Loucy (cell line): ENCODE data around the gene DGKQ.

Experiments
- H2AFZ ChIP-seq: fragments of 200-600 bp; sonication (generic); 2 replicates; pipeline ENCODE4 v1.6.0; 2016; ENCODE audit warnings: antibody characterized with exemption, mild to moderate bottlenecking, low read length, moderate library complexity
- H3F3A ChIP-seq: fragments of 200-600 bp; 2 replicates; pipeline ENCODE4 v1.6.0; 2016; ENCODE audit warnings: antibody characterized with exemption, low read depth, mild to moderate bottlenecking
- H3K27me3 ChIP-seq: fragments of 200-600 bp; sonication (generic); 2 replicates; pipeline ENCODE4 v1.6.1; 2014; ENCODE audit warnings: low read length, mild to moderate bottlenecking; ENCODE audit not compliant: insufficient read depth, poor library complexity, severe bottlenecking
- H3K36me3 ChIP-seq: fragments of 200-600 bp; sonication (generic); 2 replicates; pipeline ENCODE4 v1.6.1; 2016; ENCODE audit warnings: low read length; ENCODE audit not compliant: insufficient read depth
- H3K4me1 ChIP-seq: fragments of 200-600 bp; sonication (generic); 2 replicates; pipeline ENCODE4 v1.5.1; 2014; ENCODE audit warnings: low read length, mild to moderate bottlenecking; ENCODE audit not compliant: insufficient read depth, poor library complexity, severe bottlenecking
- H3K4me2 ChIP-seq: fragments of 200-600 bp; sonication (generic); 2 replicates; pipeline ENCODE4 v1.6.0; 2014; ENCODE audit warnings: antibody characterized with exemption, low read length, low read depth, mild to moderate bottlenecking; ENCODE audit not compliant: poor library complexity, severe bottlenecking
- H3K4me3 ChIP-seq: fragments of 200-600 bp; sonication (generic); 2 replicates; pipeline ENCODE4 v1.5.1; 2014; ENCODE audit warnings: low read length, mild to moderate bottlenecking, mixed read lengths; ENCODE audit not compliant: poor library complexity, severe bottlenecking
- H3K79me2 ChIP-seq: fragments of 200-600 bp; sonication (generic); 2 replicates; pipeline ENCODE4 v1.6.1; 2014; ENCODE audit warnings: low read length; ENCODE audit not compliant: insufficient read depth
- H3K9ac ChIP-seq: fragments of 200-600 bp; sonication (generic); 2 replicates; pipeline ENCODE4 v1.6.0; 2014; ENCODE audit warnings: mild to moderate bottlenecking, low read depth, low read length, moderate library complexity; ENCODE audit not compliant: poor library complexity, severe bottlenecking
- H3K9me2 ChIP-seq: fragments of 200-600 bp; sonication (generic); replicated peaks from 2 replicates; pipeline ENCODE4 v1.6.1; 2016; ENCODE audit warnings: low read depth, low read length, mixed read lengths
- H3K9me3 ChIP-seq: fragments of 200-600 bp; sonication (generic); 2 replicates; pipeline ENCODE4 v1.6.1; 2014; ENCODE audit warnings: mild to moderate bottlenecking, antibody characterized with exemption, low read length, low read depth; ENCODE audit not compliant: insufficient read depth
- H4K20me1 ChIP-seq: fragments of 200-600 bp; sonication (generic); 2 replicates; pipeline ENCODE4 v1.6.0; 2014; ENCODE audit warnings: antibody characterized with exemption, low read length, mild to moderate bottlenecking; ENCODE audit not compliant: insufficient read depth, poor library complexity, severe bottlenecking
- EZH2phosphoT487 ChIP-seq: fragments of 200-600 bp; IDR thresholded peaks from 2 replicates; pipeline ENCODE4 v1.6.1; 2018; ENCODE audit warnings: antibody characterized with exemption, mild to moderate bottlenecking, moderate library complexity, borderline replicate concordance
- TF ChIP-seq, protein P1 (sequence below): fragments of 200-600 bp; sonication (generic); conservative IDR thresholded peaks from 2 replicates; pipeline ENCODE4 v1.5.1; 2014; ENCODE audit warnings: mild to moderate bottlenecking, antibody characterized with exemption, low read length

Gene DGKQ

DNA sequence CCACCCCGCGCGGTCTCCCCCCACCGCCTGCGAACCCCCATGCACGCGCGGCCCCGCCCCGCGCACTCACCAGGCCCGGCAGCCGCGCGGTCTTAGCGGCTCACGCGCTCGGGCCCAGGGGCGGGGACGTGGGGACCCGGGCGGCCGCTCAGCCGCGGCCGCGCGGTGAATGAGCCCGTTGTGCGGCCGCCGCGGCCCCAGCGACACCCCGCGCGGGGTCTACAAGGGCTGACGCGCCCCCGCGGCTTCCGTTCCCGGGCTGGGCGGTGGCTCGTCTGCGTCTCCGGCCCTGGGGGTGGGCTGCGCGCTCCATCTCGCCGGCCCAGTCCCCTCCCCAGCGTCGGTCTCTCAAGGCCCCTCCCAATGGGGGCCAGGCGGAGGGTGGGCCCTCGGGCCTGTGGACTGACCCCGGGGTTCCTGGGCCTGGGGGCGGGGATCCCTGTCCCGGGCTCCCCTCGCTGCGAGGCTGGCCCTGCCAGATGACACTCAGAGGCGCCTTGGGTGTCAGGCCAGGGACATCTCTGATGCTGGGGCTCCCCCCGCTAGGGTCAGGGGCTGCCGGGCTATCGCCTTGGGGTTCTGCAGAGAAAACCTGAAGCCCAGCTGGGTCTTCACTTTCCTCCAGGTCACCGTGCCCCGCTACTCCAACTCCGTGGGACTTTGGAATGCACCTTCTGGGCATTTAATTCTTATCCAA is 24.2 kb upstream of the DGKQ start:
- TF ChIP-seq EZH2phosphoT487 = no peak
- TF ChIP-seq, protein P1, sequence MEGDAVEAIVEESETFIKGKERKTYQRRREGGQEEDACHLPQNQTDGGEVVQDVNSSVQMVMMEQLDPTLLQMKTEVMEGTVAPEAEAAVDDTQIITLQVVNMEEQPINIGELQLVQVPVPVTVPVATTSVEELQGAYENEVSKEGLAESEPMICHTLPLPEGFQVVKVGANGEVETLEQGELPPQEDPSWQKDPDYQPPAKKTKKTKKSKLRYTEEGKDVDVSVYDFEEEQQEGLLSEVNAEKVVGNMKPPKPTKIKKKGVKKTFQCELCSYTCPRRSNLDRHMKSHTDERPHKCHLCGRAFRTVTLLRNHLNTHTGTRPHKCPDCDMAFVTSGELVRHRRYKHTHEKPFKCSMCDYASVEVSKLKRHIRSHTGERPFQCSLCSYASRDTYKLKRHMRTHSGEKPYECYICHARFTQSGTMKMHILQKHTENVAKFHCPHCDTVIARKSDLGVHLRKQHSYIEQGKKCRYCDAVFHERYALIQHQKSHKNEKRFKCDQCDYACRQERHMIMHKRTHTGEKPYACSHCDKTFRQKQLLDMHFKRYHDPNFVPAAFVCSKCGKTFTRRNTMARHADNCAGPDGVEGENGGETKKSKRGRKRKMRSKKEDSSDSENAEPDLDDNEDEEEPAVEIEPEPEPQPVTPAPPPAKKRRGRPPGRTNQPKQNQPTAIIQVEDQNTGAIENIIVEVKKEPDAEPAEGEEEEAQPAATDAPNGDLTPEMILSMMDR = no peak
- H3K79me2 ChIP-seq = no peaks in the 10 kb centered on the region
- no peaks in the 10 kb centered on the region for H3K9me2 ChIP-seq
- no peak overlapping the region for H3K9ac ChIP-seq
- no peaks in the 10 kb centered on the region for H3K9me3 ChIP-seq
- H3F3A ChIP-seq = no peaks in the 10 kb centered on the region
- H3K4me2 ChIP-seq = no peak overlapping the region
- no peaks in the 10 kb centered on the region for H3K36me3 ChIP-seq
- no peak overlapping the region for H2AFZ ChIP-seq
- H3K27me3 ChIP-seq = no peaks in the 10 kb centered on the region
- H4K20me1 ChIP-seq = no peaks in the 10 kb centered on the region
- H3K4me3 ChIP-seq = no peak overlapping the region
- no peaks in the 10 kb centered on the region for H3K4me1 ChIP-seq

DNA sequence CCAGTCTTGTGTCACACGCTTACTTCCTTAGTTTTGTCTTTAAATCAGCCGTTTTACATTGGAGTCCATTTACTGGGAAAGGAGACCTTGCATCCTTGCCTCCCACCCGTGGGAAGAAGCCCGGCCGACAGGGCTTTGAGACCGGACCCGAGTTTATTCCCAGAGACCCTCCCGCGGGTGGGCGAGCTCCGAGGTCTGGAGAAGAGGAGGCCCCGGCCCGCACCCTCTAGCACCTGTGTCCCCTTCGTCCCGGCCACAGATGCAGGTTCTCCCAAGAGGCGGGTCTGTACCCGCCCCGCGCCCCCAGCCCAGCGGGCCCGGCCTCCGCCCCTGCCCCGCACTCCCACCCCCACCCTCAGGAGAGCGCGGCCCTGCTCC is 23.6 kb upstream of the DGKQ start:
- no peak overlapping the region for H3K9ac ChIP-seq
- no peaks in the 10 kb centered on the region for H3F3A ChIP-seq
- H3K9me3 ChIP-seq = no peaks in the 10 kb centered on the region
- no peaks in the 10 kb centered on the region for H3K9me2 ChIP-seq
- H3K4me1 ChIP-seq = no peaks in the 10 kb centered on the region
- no peaks in the 10 kb centered on the region for H3K27me3 ChIP-seq
- no peak overlapping the region for H3K4me2 ChIP-seq
- H4K20me1 ChIP-seq = no peaks in the 10 kb centered on the region
- H3K79me2 ChIP-seq = no peaks in the 10 kb centered on the region
- no peak overlapping the region for H2AFZ ChIP-seq
- H3K36me3 ChIP-seq = no peaks in the 10 kb centered on the region
- no peak overlapping the region for H3K4me3 ChIP-seq
- TF ChIP-seq, protein P1 = no peak
- TF ChIP-seq EZH2phosphoT487 = no peak

DNA sequence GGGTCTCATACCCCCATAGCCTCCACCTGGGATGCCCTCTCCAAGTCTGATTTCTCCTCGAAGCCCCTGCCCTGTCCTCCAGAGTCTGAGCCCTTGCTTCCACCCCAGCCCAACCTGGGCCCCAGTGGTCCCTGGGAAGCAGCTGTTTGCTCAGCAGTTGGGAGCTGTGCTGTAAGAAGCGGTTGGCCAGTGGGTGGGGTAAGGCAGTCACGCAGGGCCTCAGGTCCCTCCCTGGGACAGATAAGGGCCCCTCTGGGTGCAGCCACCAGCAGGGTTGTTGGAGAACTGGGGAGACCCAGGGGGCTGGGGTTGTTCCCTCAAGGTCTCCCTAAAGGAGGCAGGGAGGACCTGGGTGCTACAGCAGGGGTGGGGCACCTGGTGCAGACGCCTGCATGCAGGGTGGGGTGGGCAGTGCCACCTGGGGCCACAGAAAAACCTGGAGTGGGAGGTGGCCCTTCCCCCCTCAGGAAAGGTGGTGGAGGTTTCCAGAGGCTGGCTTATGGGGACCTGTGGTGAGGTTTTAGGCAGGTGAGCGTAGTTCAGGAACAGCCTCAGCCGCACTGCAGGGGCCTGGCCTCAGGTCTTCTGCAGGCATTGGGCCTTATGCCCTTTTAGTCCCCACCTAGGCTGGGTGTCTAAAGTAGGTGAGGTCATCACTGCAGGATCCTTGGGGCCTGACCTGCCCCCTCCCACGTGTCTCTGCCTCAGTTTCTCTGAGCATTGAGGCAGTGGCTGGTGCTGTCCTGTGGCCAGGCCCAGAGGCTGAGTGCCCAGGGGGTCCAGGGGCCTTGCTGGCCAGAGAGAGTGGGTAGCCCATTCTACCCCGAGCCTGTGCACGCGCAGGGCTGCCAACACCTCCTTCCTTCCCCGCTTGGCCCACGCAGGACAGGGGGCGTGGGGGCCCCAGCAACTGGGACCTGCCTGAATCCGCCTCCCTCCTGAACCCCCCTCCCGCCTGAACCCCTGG is 22.9 kb upstream of the DGKQ start:
- H3K9ac ChIP-seq = no peak overlapping the region
- no peaks in the 10 kb centered on the region for H3F3A ChIP-seq
- H3K79me2 ChIP-seq = no peaks in the 10 kb centered on the region
- H3K4me2 ChIP-seq = no peak overlapping the region
- no peaks in the 10 kb centered on the region for H3K36me3 ChIP-seq
- no peaks in the 10 kb centered on the region for H3K27me3 ChIP-seq
- H2AFZ ChIP-seq = no peak overlapping the region
- no peaks in the 10 kb centered on the region for H4K20me1 ChIP-seq
- H3K4me1 ChIP-seq = no peaks in the 10 kb centered on the region
- no peak overlapping the region for H3K4me3 ChIP-seq
- TF ChIP-seq, protein P1 = no peak
- TF ChIP-seq EZH2phosphoT487 = no peak
- no peaks in the 10 kb centered on the region for H3K9me2 ChIP-seq
- H3K9me3 ChIP-seq = no peaks in the 10 kb centered on the region
